Liver (tissue), 9 donors: ENCODE data around the gene PTPMT1. TPM values are rescaled to one million over a fixed set of nuclear protein-coding genes. Genes with fewer than 3 reads are reported as not detected.

Experiments
- DNase-seq: peaks from one replicate; pipeline ENCODE4 v3.0.0-alpha.2; 2017; ENCODE audit warnings: low spot score
- H3K27ac ChIP-seq, 2 donors: one replicate each; pipeline ENCODE4 v1.7.0; 2013; ENCODE audit warnings: inconsistent platforms in 2 of 2, low read length in 2 of 2, control low read depth in 1 of 2, low read depth in 1 of 2, mild to moderate bottlenecking in 1 of 2
- H3K27me3 ChIP-seq, 4 donors: one replicate each; pipeline versions ENCODE4 v1.6.1 to v1.7.0; 2013; ENCODE audit warnings: low read length in 3 of 4, inconsistent platforms in 1 of 4, mild to moderate bottlenecking in 1 of 4, moderate library complexity in 1 of 4; ENCODE audit not compliant: control insufficient read depth in 4 of 4, insufficient read depth in 4 of 4
- H3K36me3 ChIP-seq, 4 donors: one replicate each; pipeline versions ENCODE4 v1.6.1 to v1.7.0; 2013; ENCODE audit warnings: low read length in 3 of 4, mild to moderate bottlenecking in 3 of 4, low read depth in 1 of 4, moderate library complexity in 1 of 4; ENCODE audit not compliant: control insufficient read depth in 4 of 4, insufficient read depth in 3 of 4
- H3K4me1 ChIP-seq, 4 donors: one replicate each; pipeline versions ENCODE4 v1.6.1 to v1.7.0; 2013; ENCODE audit warnings: low read length in 3 of 4, mild to moderate bottlenecking in 3 of 4, moderate library complexity in 1 of 4; ENCODE audit not compliant: control insufficient read depth in 4 of 4, insufficient read depth in 4 of 4
- H3K4me3 ChIP-seq, 3 donors: one replicate each; pipeline versions ENCODE4 v1.6.1 to v1.7.0; 2013; ENCODE audit warnings: low read length in 3 of 3, control low read depth in 1 of 3, low read depth in 1 of 3, mild to moderate bottlenecking in 1 of 3
- H3K9ac ChIP-seq, 2 donors: one replicate each; pipeline ENCODE4 v1.7.0; 2013; ENCODE audit warnings: low read length in 2 of 2, mild to moderate bottlenecking in 2 of 2, moderate library complexity in 2 of 2, control low read depth in 1 of 2, low read depth in 1 of 2
- H3K9me3 ChIP-seq, 4 donors: one replicate each; pipeline versions ENCODE4 v1.6.1 to v1.7.0; 2013; ENCODE audit warnings: low read length in 3 of 4; ENCODE audit not compliant: control insufficient read depth in 4 of 4
- EGR1 ChIP-seq, 2 donors: IDR thresholded peaks; 2 replicates each; pipeline ENCODE4 v1.6.1; 2016 to 2018; ENCODE audit warnings: antibody characterized with exemption in 2 of 2, low read depth in 2 of 2
- FOXA1 ChIP-seq: IDR thresholded peaks from 2 replicates; pipeline ENCODE4 v1.6.1; 2016; ENCODE audit warnings: antibody characterized with exemption
- FOXA2 ChIP-seq: IDR thresholded peaks from 2 replicates; pipeline ENCODE4 v1.6.1; 2016; ENCODE audit warnings: antibody characterized with exemption
- GABPA ChIP-seq, 2 donors: IDR thresholded peaks in 1 of 2; conservative IDR thresholded peaks in 1 of 2; 2 replicates each; pipeline ENCODE4 v1.6.1; 2016; ENCODE audit warnings: antibody characterized with exemption in 2 of 2, mild to moderate bottlenecking in 1 of 2, moderate library complexity in 1 of 2
- HNF4G ChIP-seq: IDR thresholded peaks from 2 replicates; pipeline ENCODE4 v1.6.1; 2016; ENCODE audit warnings: antibody characterized with exemption
- NR2F2 ChIP-seq: IDR thresholded peaks from 2 replicates; pipeline ENCODE4 v1.6.1; 2016; ENCODE audit warnings: antibody characterized with exemption
- RAD21 ChIP-seq, 2 donors: IDR thresholded peaks; 2 replicates each; pipeline ENCODE4 v1.6.1; 2016; ENCODE audit warnings: antibody characterized with exemption in 2 of 2, mild to moderate bottlenecking in 2 of 2
- RXRA ChIP-seq, 2 donors: IDR thresholded peaks; 2 replicates each; pipeline ENCODE4 v1.6.1; 2017 to 2018; ENCODE audit warnings: antibody characterized with exemption in 2 of 2, mild to moderate bottlenecking in 1 of 2
- SP1 ChIP-seq: IDR thresholded peaks from 2 replicates; pipeline ENCODE4 v1.6.1; 2018; ENCODE audit warnings: antibody characterized with exemption, mild to moderate bottlenecking
- TAF1 ChIP-seq: conservative IDR thresholded peaks from 2 replicates; pipeline ENCODE4 v1.6.1; 2016; ENCODE audit warnings: antibody characterized with exemption, mild to moderate bottlenecking
- YY1 ChIP-seq: IDR thresholded peaks from 2 replicates; pipeline ENCODE4 v1.6.1; 2016; ENCODE audit warnings: antibody characterized with exemption, mild to moderate bottlenecking
- WGBS: extraction: QIAGEN DNeasy Blood & Tissue Kit; methylation state at CpG from one replicate; pipeline ENCODE4 v1.1.7; 2013; 5-methylcytosine and 5-hydroxymethylcytosine counted together
- polyA plus RNA-seq, 2 donors: library from polyadenylated mRNA; stranded (reverse) in 1 of 2; unstranded in 1 of 2; fragments of 200-250 nt in 1 of 2; fragments of >200 nt in 1 of 2; fragmentation: Nextera tagmentation in 1 of 2; extraction: Ambion mirVana in 1 of 2; gene quantifications; one replicate each; pipeline versions ENCODE4 v1.2.1 to v1.2.3, GENCODE V29; 2013 to 2015
- total RNA-seq, 2 donors: library from RNA; depleted of rRNA; stranded (reverse); fragments of >200 nt; gene quantifications; one replicate each; pipeline ENCODE4 v1.2.3, GENCODE V29; 2014
- TF ChIP-seq, protein P1 (sequence below): fragments of 150-350 bp; IDR thresholded peaks from 2 replicates; pipeline ENCODE4 v1.5.1; 2017; ENCODE audit warnings: improper control_type of control experiment, low read depth, low read length; ENCODE audit not compliant: missing input control
- TF ChIP-seq, protein P2 (sequence below): IDR thresholded peaks from 2 replicates; pipeline ENCODE4 v1.6.1; 2016; ENCODE audit warnings: antibody characterized with exemption
- TF ChIP-seq, protein P3 (sequence below): IDR thresholded peaks from 2 replicates; pipeline ENCODE4 v1.6.1; 2016; ENCODE audit warnings: antibody characterized with exemption, mild to moderate bottlenecking
- TF ChIP-seq, protein P4 (sequence below): IDR thresholded peaks from 2 replicates; pipeline ENCODE4 v1.6.1; 2016; ENCODE audit warnings: antibody characterized with exemption
- donor health status: healthy.
- donor health status: healthy.
- donor health status: healthy.
- donor health status: healthy.
- donor health status: healthy.

The PTPMT1 gene
- total and polyA plus RNA-seq, 4 donors, result 28.7 to 40.4 (median 33.5) TPM

DNA sequence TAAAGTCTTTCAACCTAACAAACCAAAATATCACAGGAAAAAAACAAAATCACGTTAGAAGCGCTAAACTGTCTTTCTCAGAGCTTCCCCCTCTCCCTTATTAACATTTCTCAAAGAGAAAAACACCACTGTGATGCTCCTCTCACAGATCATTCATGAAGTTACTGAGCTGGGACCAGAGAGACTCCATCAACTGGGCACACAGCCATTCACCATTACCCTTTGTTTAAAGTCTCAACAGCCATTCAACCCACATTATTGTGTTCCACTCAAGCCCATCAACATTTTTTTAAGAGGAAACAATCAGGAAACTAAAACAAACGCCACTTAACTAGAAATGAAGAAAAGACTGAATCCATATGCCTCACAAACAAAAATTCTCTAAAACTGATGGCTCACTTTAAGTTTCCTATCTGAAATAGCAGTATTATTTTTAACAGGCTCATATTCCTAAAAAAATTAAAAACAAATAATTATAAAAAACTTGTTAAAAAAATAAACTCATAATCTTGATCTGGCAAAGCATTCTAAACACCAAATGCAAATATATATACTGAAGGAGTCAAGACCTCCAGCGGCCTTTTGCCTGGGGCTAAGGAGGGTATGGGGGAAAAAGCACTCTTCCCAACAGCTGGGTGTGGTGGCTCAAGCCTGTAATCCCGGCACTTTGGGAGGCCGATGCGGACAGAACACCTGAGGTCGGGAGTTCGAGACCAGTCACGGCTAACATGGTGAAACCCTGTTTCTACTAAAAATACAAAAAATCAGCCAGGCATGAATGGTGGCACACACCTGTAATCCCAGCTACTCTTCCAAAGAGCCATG, 26.4 kb upstream of the PTPMT1 start:
- TF ChIP-seq GABPA (IDR thresholded peaks at IDR 0.05 in 1 of 2, conservative IDR thresholded peaks at IDR 0.05 in 1 of 2) (no peak), FOXA1 (no peak), FOXA2 (no peak), HNF4G (no peak), RAD21 (IDR thresholded peaks at IDR 0.05) (no peak), RXRA (IDR thresholded peaks at IDR 0.05) (no peak), YY1 (no peak)
- TF ChIP-seq, protein P1, sequence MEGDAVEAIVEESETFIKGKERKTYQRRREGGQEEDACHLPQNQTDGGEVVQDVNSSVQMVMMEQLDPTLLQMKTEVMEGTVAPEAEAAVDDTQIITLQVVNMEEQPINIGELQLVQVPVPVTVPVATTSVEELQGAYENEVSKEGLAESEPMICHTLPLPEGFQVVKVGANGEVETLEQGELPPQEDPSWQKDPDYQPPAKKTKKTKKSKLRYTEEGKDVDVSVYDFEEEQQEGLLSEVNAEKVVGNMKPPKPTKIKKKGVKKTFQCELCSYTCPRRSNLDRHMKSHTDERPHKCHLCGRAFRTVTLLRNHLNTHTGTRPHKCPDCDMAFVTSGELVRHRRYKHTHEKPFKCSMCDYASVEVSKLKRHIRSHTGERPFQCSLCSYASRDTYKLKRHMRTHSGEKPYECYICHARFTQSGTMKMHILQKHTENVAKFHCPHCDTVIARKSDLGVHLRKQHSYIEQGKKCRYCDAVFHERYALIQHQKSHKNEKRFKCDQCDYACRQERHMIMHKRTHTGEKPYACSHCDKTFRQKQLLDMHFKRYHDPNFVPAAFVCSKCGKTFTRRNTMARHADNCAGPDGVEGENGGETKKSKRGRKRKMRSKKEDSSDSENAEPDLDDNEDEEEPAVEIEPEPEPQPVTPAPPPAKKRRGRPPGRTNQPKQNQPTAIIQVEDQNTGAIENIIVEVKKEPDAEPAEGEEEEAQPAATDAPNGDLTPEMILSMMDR, result no peak
- TF ChIP-seq, protein P2, sequence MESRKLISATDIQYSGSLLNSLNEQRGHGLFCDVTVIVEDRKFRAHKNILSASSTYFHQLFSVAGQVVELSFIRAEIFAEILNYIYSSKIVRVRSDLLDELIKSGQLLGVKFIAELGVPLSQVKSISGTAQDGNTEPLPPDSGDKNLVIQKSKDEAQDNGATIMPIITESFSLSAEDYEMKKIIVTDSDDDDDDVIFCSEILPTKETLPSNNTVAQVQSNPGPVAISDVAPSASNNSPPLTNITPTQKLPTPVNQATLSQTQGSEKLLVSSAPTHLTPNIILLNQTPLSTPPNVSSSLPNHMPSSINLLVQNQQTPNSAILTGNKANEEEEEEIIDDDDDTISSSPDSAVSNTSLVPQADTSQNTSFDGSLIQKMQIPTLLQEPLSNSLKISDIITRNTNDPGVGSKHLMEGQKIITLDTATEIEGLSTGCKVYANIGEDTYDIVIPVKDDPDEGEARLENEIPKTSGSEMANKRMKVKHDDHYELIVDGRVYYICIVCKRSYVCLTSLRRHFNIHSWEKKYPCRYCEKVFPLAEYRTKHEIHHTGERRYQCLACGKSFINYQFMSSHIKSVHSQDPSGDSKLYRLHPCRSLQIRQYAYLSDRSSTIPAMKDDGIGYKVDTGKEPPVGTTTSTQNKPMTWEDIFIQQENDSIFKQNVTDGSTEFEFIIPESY, result no peak
- TF ChIP-seq, protein P3, sequence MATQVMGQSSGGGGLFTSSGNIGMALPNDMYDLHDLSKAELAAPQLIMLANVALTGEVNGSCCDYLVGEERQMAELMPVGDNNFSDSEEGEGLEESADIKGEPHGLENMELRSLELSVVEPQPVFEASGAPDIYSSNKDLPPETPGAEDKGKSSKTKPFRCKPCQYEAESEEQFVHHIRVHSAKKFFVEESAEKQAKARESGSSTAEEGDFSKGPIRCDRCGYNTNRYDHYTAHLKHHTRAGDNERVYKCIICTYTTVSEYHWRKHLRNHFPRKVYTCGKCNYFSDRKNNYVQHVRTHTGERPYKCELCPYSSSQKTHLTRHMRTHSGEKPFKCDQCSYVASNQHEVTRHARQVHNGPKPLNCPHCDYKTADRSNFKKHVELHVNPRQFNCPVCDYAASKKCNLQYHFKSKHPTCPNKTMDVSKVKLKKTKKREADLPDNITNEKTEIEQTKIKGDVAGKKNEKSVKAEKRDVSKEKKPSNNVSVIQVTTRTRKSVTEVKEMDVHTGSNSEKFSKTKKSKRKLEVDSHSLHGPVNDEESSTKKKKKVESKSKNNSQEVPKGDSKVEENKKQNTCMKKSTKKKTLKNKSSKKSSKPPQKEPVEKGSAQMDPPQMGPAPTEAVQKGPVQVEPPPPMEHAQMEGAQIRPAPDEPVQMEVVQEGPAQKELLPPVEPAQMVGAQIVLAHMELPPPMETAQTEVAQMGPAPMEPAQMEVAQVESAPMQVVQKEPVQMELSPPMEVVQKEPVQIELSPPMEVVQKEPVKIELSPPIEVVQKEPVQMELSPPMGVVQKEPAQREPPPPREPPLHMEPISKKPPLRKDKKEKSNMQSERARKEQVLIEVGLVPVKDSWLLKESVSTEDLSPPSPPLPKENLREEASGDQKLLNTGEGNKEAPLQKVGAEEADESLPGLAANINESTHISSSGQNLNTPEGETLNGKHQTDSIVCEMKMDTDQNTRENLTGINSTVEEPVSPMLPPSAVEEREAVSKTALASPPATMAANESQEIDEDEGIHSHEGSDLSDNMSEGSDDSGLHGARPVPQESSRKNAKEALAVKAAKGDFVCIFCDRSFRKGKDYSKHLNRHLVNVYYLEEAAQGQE, result no peak
- no peak for DNase-seq

DNA sequence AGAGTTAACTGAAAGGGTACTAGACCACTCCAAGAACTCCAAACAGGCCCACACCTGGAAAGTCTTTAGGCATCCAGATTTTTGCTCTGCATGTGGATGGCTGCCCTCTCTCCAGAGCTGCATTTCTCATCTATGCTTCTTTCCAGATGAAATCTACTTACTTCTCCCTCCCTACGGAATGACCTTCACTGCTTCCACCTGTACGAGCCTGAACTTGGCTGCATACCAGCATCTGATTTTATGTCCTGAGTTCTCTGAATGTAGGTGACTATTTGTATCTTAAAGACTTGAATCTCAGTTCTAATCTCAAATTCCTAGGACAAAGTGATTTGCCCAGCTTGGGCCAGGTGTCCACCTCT, 25.7 kb upstream of the PTPMT1 start:
- H3K9ac ChIP-seq, result no peak overlapping the region
- H3K4me1 ChIP-seq, result peaks cover 6 to 28% (median 18%) of the 10 kb centered on the region in 4 donors
- no peaks in the 10 kb centered on the region for H3K36me3 ChIP-seq
- TF ChIP-seq, protein P1, result no peak
- TF ChIP-seq RAD21 (IDR thresholded peaks at IDR 0.05) (no peak), FOXA1 (no peak), EGR1 (IDR thresholded peaks at IDR 0.05; ENCODE audit: low read depth in 2 of 2) (no peak), TAF1 (no peak), RXRA (IDR thresholded peaks at IDR 0.05) (no peak), SP1 (no peak), YY1 (no peak), NR2F2 (no peak)
- TF ChIP-seq, protein P4, sequence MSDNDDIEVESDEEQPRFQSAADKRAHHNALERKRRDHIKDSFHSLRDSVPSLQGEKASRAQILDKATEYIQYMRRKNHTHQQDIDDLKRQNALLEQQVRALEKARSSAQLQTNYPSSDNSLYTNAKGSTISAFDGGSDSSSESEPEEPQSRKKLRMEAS, result no peak
- no peak overlapping the region for H3K27ac ChIP-seq
- no peak for DNase-seq
- no peak overlapping the region for H3K4me3 ChIP-seq
- H3K27me3 ChIP-seq, result no peaks in the 10 kb centered on the region
- no peaks in the 10 kb centered on the region for H3K9me3 ChIP-seq
- 23% methylated on average over 2 of the region's 2 CpGs for WGBS

More for the DNA sequence above, 26.4 kb upstream of the PTPMT1 start:
- 84% methylated on average over 10 of the region's 10 CpGs for WGBS
- no peaks in the 10 kb centered on the region for H3K9me3 ChIP-seq
- H3K27me3 ChIP-seq, result no peaks in the 10 kb centered on the region
- H3K9ac ChIP-seq, result no peak overlapping the region
- H3K36me3 ChIP-seq, result no peaks in the 10 kb centered on the region
- H3K4me1 ChIP-seq, result peaks cover 5 to 23% (median 18%) of the 10 kb centered on the region in 4 donors
- H3K4me3 ChIP-seq, result no peak overlapping the region
- H3K27ac ChIP-seq, result no peak overlapping the region
